Panc1 (cell line): ENCODE measurements around the gene ITPKB.

ENCODE experiments used
- POLR2AphosphoS5 ChIP-seq: IDR thresholded peaks from 2 replicates; pipeline ENCODE4 v1.6.1; 2012; ENCODE audit warnings: mild to moderate bottlenecking, low read depth, low read length, moderate library complexity
- SIN3A ChIP-seq: IDR thresholded peaks from 2 replicates; pipeline ENCODE4 v1.6.1; 2012; ENCODE audit warnings: low read depth, mild to moderate bottlenecking, low read length, moderate library complexity, borderline replicate concordance; ENCODE audit not compliant: insufficient read depth
- TCF7L2 ChIP-seq: IDR thresholded peaks from 2 replicates; pipeline ENCODE4 v1.6.1; 2011; ENCODE audit warnings: mild to moderate bottlenecking, low read depth, low read length, inconsistent platforms
- TF ChIP-seq, protein P1 (sequence below): fragments of 450-650 bp; IDR thresholded peaks from 2 replicates; pipeline ENCODE4 v1.5.1; 2017; ENCODE audit warnings: mild to moderate bottlenecking

DNA sequence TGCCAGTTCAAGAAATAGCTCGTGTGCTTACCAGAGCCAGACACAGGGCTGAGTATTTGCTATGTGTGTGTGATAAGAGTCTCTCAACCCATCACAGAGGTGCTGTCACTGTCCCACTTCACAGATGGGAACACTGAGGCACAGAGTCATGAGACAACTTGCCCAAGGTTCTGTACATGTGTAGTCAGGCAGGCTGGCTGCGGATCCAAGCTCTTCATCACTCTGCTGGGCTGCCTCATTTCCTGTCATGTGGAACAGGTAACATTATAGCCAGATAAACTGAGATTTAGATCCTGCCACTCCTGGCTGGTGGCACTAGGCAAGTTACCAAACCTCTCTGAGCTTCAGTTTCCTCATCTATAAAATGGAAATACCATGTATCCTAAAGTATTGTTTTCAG, 77.8 kb downstream of the ITPKB start:
- TF ChIP-seq, protein P1, sequence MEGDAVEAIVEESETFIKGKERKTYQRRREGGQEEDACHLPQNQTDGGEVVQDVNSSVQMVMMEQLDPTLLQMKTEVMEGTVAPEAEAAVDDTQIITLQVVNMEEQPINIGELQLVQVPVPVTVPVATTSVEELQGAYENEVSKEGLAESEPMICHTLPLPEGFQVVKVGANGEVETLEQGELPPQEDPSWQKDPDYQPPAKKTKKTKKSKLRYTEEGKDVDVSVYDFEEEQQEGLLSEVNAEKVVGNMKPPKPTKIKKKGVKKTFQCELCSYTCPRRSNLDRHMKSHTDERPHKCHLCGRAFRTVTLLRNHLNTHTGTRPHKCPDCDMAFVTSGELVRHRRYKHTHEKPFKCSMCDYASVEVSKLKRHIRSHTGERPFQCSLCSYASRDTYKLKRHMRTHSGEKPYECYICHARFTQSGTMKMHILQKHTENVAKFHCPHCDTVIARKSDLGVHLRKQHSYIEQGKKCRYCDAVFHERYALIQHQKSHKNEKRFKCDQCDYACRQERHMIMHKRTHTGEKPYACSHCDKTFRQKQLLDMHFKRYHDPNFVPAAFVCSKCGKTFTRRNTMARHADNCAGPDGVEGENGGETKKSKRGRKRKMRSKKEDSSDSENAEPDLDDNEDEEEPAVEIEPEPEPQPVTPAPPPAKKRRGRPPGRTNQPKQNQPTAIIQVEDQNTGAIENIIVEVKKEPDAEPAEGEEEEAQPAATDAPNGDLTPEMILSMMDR: no peak
- no peak for TF ChIP-seq POLR2AphosphoS5
- no peak for TF ChIP-seq SIN3A
- no peak for TF ChIP-seq TCF7L2
